HepG2 (cell line): ENCODE measurements around the gene PPP4R2. TPM values are rescaled to one million over a fixed set of nuclear protein-coding genes. Genes with fewer than 3 reads are reported as not detected.

Experiments used
- ARHGAP35 ChIP-seq: sonication (generic); formaldehyde crosslinking; IDR thresholded peaks from 2 replicates; pipeline ENCODE4 v1.9.0; 2022; ENCODE audit warnings: mild to moderate bottlenecking, inconsistent platforms, moderate library complexity, missing genetic modification reagents, borderline replicate concordance
- ATAD3A ChIP-seq: sonication (generic); formaldehyde crosslinking; IDR thresholded peaks from 2 replicates; pipeline ENCODE4 v1.4.0; 2020; ENCODE audit warnings: missing genetic modification reagents
- FOSL2 ChIP-seq: sonication (generic); formaldehyde crosslinking; IDR thresholded peaks from 2 replicates; pipeline ENCODE4 v1.4.0; 2020; ENCODE audit warnings: missing genetic modification reagents
- HOXA5 ChIP-seq: sonication (generic); formaldehyde crosslinking; IDR thresholded peaks from 2 replicates; pipeline ENCODE4 v1.4.0; 2020; ENCODE audit warnings: missing genetic modification reagents
- MZF1 ChIP-seq: sonication (generic); formaldehyde crosslinking; IDR thresholded peaks from 2 replicates; pipeline ENCODE4 v1.8.1; 2023; ENCODE audit warnings: mild to moderate bottlenecking, missing genetic modification reagents, borderline replicate concordance
- SAFB2 ChIP-seq: sonication (generic); formaldehyde crosslinking; IDR thresholded peaks from 2 replicates; pipeline ENCODE4 v1.5.1; 2020; ENCODE audit warnings: missing genetic modification reagents, low read depth, mild to moderate bottlenecking, borderline replicate concordance
- TBX2 ChIP-seq: sonication (generic); formaldehyde crosslinking; IDR thresholded peaks from 2 replicates; pipeline ENCODE4 v1.5.0; 2020; ENCODE audit warnings: missing genetic modification reagents, mild to moderate bottlenecking, borderline replicate concordance
- ZFP41 ChIP-seq: sonication (generic); formaldehyde crosslinking; IDR thresholded peaks from 2 replicates; pipeline ENCODE4 v1.4.0; 2020; ENCODE audit warnings: mild to moderate bottlenecking, missing genetic modification reagents, borderline replicate concordance
- ZNF138 ChIP-seq: sonication (generic); formaldehyde crosslinking; IDR thresholded peaks from 2 replicates; pipeline ENCODE4 v1.5.0; 2020; ENCODE audit warnings: mild to moderate bottlenecking, low read depth, missing genetic modification reagents
- polyA plus RNA-seq, 8 experiments: library from polyadenylated mRNA; depleted of rRNA in 3 of 8; stranded (reverse) in 7 of 8; unstranded in 1 of 8; fragments of >200 nt; fragmentation: Illumina TruSeq in 4 of 8; extraction: Trizol in 4 of 8; gene quantifications; 2 replicates each; pipeline versions ENCODE4 v1.2.1 to v1.2.3, GENCODE V29; 2011 to 2016; ENCODE audit warnings: low read depth in 4 of 8, missing spikeins in 1 of 8, mixed read lengths in 1 of 8; ENCODE audit not compliant: insufficient read depth in 1 of 8
- total RNA-seq, 5 experiments: library from RNA; depleted of rRNA; stranded (reverse); fragments of >200 nt; fragmentation: Illumina TruSeq; extraction: Trizol; gene quantifications; 2 replicates each; pipeline ENCODE4 v1.2.3, GENCODE V29; 2016; ENCODE audit warnings: low read depth in 1 of 5
- TF ChIP-seq, protein P1 (sequence below): sonication (generic); formaldehyde crosslinking; IDR thresholded peaks from 2 replicates; pipeline ENCODE4 v1.9.0; 2021; ENCODE audit warnings: mild to moderate bottlenecking, missing genetic modification reagents
- TF ChIP-seq, protein P2 (sequence below): sonication (generic); formaldehyde crosslinking; IDR thresholded peaks from 2 replicates; pipeline ENCODE4 v1.8.0; 2022; ENCODE audit warnings: mild to moderate bottlenecking, missing genetic modification reagents, borderline replicate concordance
- TF ChIP-seq, protein P3 (sequence below): sonication (generic); formaldehyde crosslinking; IDR thresholded peaks from 2 replicates; pipeline ENCODE4 v1.4.0; 2020; ENCODE audit warnings: mild to moderate bottlenecking, missing genetic modification reagents
- TF ChIP-seq, protein P4 (sequence below), 2 experiments: sonication (generic) in 1 of 2; formaldehyde crosslinking in 1 of 2; IDR thresholded peaks; 2 replicates each; pipeline versions ENCODE4 v1.4.0 to v1.6.1; 2016 to 2020; ENCODE audit warnings: borderline replicate concordance in 1 of 2, low read depth in 1 of 2, mild to moderate bottlenecking in 1 of 2, missing genetic modification reagents in 1 of 2

The PPP4R2 gene
- total and polyA plus RNA-seq, 2 of the 13 experiments (the other 11 are each of a cell fraction or from before 2014, with no cell fraction given), result 22.3 to 161 TPM

DNA sequence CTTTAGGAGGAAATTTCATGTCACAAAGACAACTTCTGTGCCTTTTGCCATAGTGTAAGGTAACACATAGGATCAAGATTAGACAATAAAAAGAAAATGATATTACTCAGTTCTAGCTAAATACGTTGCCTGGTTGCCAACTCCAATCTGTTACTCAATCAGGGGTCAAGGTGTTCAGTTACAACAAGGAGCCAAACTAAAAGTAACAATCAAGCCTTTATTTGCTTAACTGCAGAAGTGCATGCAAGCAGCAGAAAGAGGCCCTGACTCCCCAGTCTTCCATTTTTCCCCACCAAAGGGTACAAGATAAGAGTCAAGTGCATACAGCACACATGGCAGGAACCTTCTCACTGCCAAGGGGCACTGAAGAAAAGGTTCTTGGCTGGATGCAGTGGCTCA lies 28.3 kb upstream of the PPP4R2 start (continued):
- TF ChIP-seq, protein P1, sequence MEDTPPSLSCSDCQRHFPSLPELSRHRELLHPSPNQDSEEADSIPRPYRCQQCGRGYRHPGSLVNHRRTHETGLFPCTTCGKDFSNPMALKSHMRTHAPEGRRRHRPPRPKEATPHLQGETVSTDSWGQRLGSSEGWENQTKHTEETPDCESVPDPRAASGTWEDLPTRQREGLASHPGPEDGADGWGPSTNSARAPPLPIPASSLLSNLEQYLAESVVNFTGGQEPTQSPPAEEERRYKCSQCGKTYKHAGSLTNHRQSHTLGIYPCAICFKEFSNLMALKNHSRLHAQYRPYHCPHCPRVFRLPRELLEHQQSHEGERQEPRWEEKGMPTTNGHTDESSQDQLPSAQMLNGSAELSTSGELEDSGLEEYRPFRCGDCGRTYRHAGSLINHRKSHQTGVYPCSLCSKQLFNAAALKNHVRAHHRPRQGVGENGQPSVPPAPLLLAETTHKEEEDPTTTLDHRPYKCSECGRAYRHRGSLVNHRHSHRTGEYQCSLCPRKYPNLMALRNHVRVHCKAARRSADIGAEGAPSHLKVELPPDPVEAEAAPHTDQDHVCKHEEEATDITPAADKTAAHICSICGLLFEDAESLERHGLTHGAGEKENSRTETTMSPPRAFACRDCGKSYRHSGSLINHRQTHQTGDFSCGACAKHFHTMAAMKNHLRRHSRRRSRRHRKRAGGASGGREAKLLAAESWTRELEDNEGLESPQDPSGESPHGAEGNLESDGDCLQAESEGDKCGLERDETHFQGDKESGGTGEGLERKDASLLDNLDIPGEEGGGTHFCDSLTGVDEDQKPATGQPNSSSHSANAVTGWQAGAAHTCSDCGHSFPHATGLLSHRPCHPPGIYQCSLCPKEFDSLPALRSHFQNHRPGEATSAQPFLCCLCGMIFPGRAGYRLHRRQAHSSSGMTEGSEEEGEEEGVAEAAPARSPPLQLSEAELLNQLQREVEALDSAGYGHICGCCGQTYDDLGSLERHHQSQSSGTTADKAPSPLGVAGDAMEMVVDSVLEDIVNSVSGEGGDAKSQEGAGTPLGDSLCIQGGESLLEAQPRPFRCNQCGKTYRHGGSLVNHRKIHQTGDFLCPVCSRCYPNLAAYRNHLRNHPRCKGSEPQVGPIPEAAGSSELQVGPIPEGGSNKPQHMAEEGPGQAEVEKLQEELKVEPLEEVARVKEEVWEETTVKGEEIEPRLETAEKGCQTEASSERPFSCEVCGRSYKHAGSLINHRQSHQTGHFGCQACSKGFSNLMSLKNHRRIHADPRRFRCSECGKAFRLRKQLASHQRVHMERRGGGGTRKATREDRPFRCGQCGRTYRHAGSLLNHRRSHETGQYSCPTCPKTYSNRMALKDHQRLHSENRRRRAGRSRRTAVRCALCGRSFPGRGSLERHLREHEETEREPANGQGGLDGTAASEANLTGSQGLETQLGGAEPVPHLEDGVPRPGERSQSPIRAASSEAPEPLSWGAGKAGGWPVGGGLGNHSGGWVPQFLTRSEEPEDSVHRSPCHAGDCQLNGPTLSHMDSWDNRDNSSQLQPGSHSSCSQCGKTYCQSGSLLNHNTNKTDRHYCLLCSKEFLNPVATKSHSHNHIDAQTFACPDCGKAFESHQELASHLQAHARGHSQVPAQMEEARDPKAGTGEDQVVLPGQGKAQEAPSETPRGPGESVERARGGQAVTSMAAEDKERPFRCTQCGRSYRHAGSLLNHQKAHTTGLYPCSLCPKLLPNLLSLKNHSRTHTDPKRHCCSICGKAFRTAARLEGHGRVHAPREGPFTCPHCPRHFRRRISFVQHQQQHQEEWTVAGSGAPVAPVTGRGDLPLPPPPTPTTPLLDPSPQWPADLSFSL (CRISPR knock-in tag), result no peak
- TF ChIP-seq HOXA5 (CRISPR knock-in tag) (no peak), MZF1 (CRISPR knock-in tag) (no peak), FOSL2 (CRISPR knock-in tag) (peak; percentile 22; the same call in 1 of the 2 replicates), SAFB2 (CRISPR knock-in tag) (no peak), ZFP41 (no peak), ZNF138 (CRISPR knock-in tag) (no peak), ARHGAP35 (no peak), ATAD3A (no peak), TBX2 (CRISPR knock-in tag) (peak; percentile 23; the same call in 1 of the 2 replicates)
- TF ChIP-seq, protein P2, sequence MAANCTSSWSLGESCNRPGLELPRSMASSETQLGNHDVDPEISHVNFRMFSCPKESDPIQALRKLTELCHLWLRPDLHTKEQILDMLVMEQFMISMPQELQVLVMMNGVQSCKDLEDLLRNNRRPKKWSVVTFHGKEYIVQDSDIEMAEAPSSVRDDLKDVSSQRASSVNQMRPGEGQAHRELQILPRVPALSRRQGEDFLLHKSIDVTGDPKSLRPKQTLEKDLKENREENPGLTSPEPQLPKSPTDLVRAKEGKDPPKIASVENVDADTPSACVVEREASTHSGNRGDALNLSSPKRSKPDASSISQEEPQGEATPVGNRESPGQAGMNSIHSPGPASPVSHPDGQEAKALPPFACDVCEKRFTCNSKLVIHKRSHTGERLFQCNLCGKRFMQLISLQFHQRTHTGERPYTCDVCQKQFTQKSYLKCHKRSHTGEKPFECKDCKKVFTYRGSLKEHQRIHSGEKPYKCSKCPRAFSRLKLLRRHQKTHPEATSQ, result no peak
- TF ChIP-seq, protein P3, sequence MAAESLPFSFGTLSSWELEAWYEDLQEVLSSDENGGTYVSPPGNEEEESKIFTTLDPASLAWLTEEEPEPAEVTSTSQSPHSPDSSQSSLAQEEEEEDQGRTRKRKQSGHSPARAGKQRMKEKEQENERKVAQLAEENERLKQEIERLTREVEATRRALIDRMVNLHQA, result no peak
- TF ChIP-seq, protein P4, sequence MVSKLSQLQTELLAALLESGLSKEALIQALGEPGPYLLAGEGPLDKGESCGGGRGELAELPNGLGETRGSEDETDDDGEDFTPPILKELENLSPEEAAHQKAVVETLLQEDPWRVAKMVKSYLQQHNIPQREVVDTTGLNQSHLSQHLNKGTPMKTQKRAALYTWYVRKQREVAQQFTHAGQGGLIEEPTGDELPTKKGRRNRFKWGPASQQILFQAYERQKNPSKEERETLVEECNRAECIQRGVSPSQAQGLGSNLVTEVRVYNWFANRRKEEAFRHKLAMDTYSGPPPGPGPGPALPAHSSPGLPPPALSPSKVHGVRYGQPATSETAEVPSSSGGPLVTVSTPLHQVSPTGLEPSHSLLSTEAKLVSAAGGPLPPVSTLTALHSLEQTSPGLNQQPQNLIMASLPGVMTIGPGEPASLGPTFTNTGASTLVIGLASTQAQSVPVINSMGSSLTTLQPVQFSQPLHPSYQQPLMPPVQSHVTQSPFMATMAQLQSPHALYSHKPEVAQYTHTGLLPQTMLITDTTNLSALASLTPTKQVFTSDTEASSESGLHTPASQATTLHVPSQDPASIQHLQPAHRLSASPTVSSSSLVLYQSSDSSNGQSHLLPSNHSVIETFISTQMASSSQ (IDR thresholded peaks at IDR 0.05; ENCODE audit: low read depth), result no peak
- TF ChIP-seq, protein P4 (CRISPR knock-in tag; IDR thresholded peaks at IDR 0.05; ENCODE audit: borderline replicate concordance), result no peak
